Vagina (tissue), 2 donors: Measurements from ENCODE around the gene NSD2.

ENCODE experiments used
- POLR2A ChIP-seq, 2 donors: fragments of 450-650 bp; IDR thresholded peaks; one replicate each; pipeline ENCODE4 v1.6.1; 2017; ENCODE audit warnings: antibody characterized with exemption in 2 of 2, mild to moderate bottlenecking in 2 of 2, moderate library complexity in 2 of 2
- POLR2AphosphoS5 ChIP-seq, 2 donors: sonication (generic); formaldehyde crosslinking; IDR thresholded peaks; one replicate each; pipeline ENCODE4 v1.9.0; 2017; ENCODE audit warnings: antibody characterized with exemption in 2 of 2, mild to moderate bottlenecking in 2 of 2, low read depth in 1 of 2; ENCODE audit not compliant: insufficient read depth in 1 of 2
- TF ChIP-seq, protein P1 (sequence below), 3 experiments: fragments of 450-650 bp in 2 of 3; fragments of 200-600 bp in 1 of 3; sonication (generic) in 1 of 3; IDR thresholded peaks; one replicate each; pipeline ENCODE4 v1.5.1; 2017 to 2019; ENCODE audit warnings: antibody characterized with exemption in 3 of 3, mild to moderate bottlenecking in 2 of 3, moderate library complexity in 2 of 3

GRCh38 chr4:1984406-1985191 lies 113.4 kb downstream of the NSD2 start:
- TF ChIP-seq, protein P1, sequence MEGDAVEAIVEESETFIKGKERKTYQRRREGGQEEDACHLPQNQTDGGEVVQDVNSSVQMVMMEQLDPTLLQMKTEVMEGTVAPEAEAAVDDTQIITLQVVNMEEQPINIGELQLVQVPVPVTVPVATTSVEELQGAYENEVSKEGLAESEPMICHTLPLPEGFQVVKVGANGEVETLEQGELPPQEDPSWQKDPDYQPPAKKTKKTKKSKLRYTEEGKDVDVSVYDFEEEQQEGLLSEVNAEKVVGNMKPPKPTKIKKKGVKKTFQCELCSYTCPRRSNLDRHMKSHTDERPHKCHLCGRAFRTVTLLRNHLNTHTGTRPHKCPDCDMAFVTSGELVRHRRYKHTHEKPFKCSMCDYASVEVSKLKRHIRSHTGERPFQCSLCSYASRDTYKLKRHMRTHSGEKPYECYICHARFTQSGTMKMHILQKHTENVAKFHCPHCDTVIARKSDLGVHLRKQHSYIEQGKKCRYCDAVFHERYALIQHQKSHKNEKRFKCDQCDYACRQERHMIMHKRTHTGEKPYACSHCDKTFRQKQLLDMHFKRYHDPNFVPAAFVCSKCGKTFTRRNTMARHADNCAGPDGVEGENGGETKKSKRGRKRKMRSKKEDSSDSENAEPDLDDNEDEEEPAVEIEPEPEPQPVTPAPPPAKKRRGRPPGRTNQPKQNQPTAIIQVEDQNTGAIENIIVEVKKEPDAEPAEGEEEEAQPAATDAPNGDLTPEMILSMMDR (IDR thresholded peaks at IDR 0.05), result no peak
- TF ChIP-seq POLR2AphosphoS5 (IDR thresholded peaks at IDR 0.05; ENCODE audit: insufficient read depth in 1 of 2, low read depth in 1 of 2) (no peak), POLR2A (IDR thresholded peaks at IDR 0.05) (no peak)
